H1 (cell line): ENCODE data around the gene RNF208. TPM values are rescaled to one million over a fixed set of nuclear protein-coding genes. Genes with fewer than 3 reads are reported as not detected.

Source experiments
- CTCF ChIA-PET: fragments of 300-600 bp; sonication (Branson Sonifier 250); formaldehyde crosslinking; loops from one replicate; lab custom pipeline; 2021; ENCODE audit not compliant: partially characterized antibody; lab: Charles Lee
- POLR2A ChIA-PET: fragments of 300-600 bp; sonication (Branson Sonifier 250); formaldehyde crosslinking; loops from one replicate; lab custom pipeline; 2021; ENCODE audit warnings: inconsistent platforms; ENCODE audit not compliant: partially characterized antibody; lab: Charles Lee
- DNase-seq, 2 experiments: peaks; one replicate each; pipeline versions ENCODE4 v3.0.0 to v3.0.0-alpha.2; 2010 to 2022; ENCODE audit warnings: low spot score in 2 of 2, low read depth in 1 of 2, mixed read lengths in 1 of 2
- FAIRE-seq: peaks from 2 replicates; lab custom pipeline; 2011; peaks lifted over from hg19 to GRCh38; lab: Jason Lieb, UNC
- H2AFZ ChIP-seq: 2 replicates; pipeline ENCODE4 v1.8.1; 2012; ENCODE audit warnings: low read length, inconsistent platforms
- H2AK5ac ChIP-seq: 2 replicates; pipeline ENCODE4 v1.6.1; 2013; ENCODE audit warnings: low read depth, low read length
- H2BK120ac ChIP-seq: replicated peaks from 2 replicates; pipeline ENCODE3; 2013; ENCODE audit warnings: low read depth, low read length, inconsistent platforms
- H2BK12ac ChIP-seq: 2 replicates; pipeline ENCODE4 v1.6.1; 2013; ENCODE audit warnings: low read depth, low read length
- H2BK15ac ChIP-seq: 2 replicates; pipeline ENCODE4 v1.6.1; 2013; ENCODE audit warnings: low read length
- H2BK20ac ChIP-seq: 2 replicates; pipeline ENCODE4 v1.6.1; 2013; ENCODE audit warnings: low read length
- H2BK5ac ChIP-seq: 2 replicates; pipeline ENCODE4 v1.6.1; 2013; ENCODE audit warnings: low read depth, low read length
- H3K14ac ChIP-seq: 2 replicates; pipeline ENCODE4 v1.6.1; 2013; ENCODE audit warnings: inconsistent platforms; ENCODE audit not compliant: insufficient read length
- H3K18ac ChIP-seq: 2 replicates; pipeline ENCODE4 v1.6.1; 2013; ENCODE audit warnings: low read length; ENCODE audit errors: extremely low read depth
- H3K23ac ChIP-seq: 2 replicates; pipeline ENCODE4 v1.6.1; 2013; ENCODE audit warnings: inconsistent platforms; ENCODE audit not compliant: insufficient read length
- H3K23me2 ChIP-seq: 2 replicates; pipeline ENCODE4 v1.6.1; 2013; ENCODE audit warnings: low read depth, low read length
- H3K27ac ChIP-seq: 2 replicates; pipeline ENCODE4 v1.6.1; 2011; ENCODE audit warnings: low read depth, low read length, inconsistent platforms
- H3K27me3 ChIP-seq, 4 experiments: replicated peaks in 1 of 4; 1 replicate in 1 of 4; 2 replicates in 3 of 4; pipeline versions ENCODE4 v1.6.1 to v1.8.1; 2011 to 2013; ENCODE audit warnings: low read length in 3 of 4, mild to moderate bottlenecking in 3 of 4, inconsistent platforms in 2 of 4, mixed read lengths in 2 of 4, moderate library complexity in 1 of 4; ENCODE audit not compliant: control insufficient read depth in 3 of 4, insufficient read depth in 3 of 4; ENCODE audit errors: extremely low read depth in 1 of 4
- H3K36me3 ChIP-seq, 4 experiments: 2 replicates each; pipeline versions ENCODE4 v1.6.1 to v1.8.1; 2011 to 2013; ENCODE audit warnings: mild to moderate bottlenecking in 4 of 4, low read length in 3 of 4, moderate library complexity in 2 of 4, control low read depth in 1 of 4, inconsistent platforms in 1 of 4; ENCODE audit not compliant: insufficient read depth in 4 of 4, control insufficient read depth in 2 of 4
- H3K4ac ChIP-seq: replicated peaks from 2 replicates; pipeline ENCODE3; 2013; ENCODE audit warnings: low read length, low read depth, mixed read lengths, inconsistent platforms; ENCODE audit not compliant: insufficient read length
- H3K4me1 ChIP-seq, 4 experiments: replicated peaks in 1 of 4; 1 replicate in 1 of 4; 2 replicates in 3 of 4; pipeline versions ENCODE4 v1.6.1 to v1.8.1; 2011 to 2013; ENCODE audit warnings: low read length in 3 of 4, inconsistent platforms in 2 of 4, mixed read lengths in 1 of 4; ENCODE audit not compliant: insufficient read depth in 4 of 4, control insufficient read depth in 3 of 4
- H3K4me2 ChIP-seq, 2 experiments: 2 replicates each; pipeline versions ENCODE4 v1.6.1 to v1.8.1; 2011 to 2013; ENCODE audit warnings: low read depth in 2 of 2, low read length in 2 of 2, control low read depth in 1 of 2, inconsistent platforms in 1 of 2, mild to moderate bottlenecking in 1 of 2; ENCODE audit not compliant: insufficient read depth in 1 of 2
- H3K4me3 ChIP-seq, 4 experiments: fragments of 200-600, 300-600 bp in 1 of 4; sonication (generic), shearing (Covaris generic), sonication (Bioruptor Twin) in 1 of 4; 2 replicates each; pipeline versions ENCODE4 v1.5.1 to v1.8.1; 2011 to 2016; ENCODE audit warnings: low read length in 4 of 4, low read depth in 3 of 4, control low read depth in 2 of 4, inconsistent platforms in 2 of 4, mild to moderate bottlenecking in 2 of 4, mixed read lengths in 1 of 4, moderate library complexity in 1 of 4; ENCODE audit not compliant: insufficient read depth in 2 of 4; ENCODE audit errors: extremely low read depth in 1 of 4
- H3K56ac ChIP-seq: replicated peaks from 2 replicates; pipeline ENCODE3; 2013; ENCODE audit warnings: low read depth, mild to moderate bottlenecking, mixed read lengths, low read length, inconsistent platforms; ENCODE audit not compliant: insufficient read length
- H3K79me1 ChIP-seq: 2 replicates; pipeline ENCODE4 v1.6.1; 2013; ENCODE audit warnings: low read depth, low read length, control low read depth
- H3K79me2 ChIP-seq, 2 experiments: 2 replicates each; pipeline versions ENCODE4 v1.6.1 to v1.8.1; 2012 to 2013; ENCODE audit warnings: low read length in 2 of 2, mild to moderate bottlenecking in 2 of 2, inconsistent platforms in 1 of 2; ENCODE audit not compliant: insufficient read depth in 2 of 2, control insufficient read depth in 1 of 2
- H3K9ac ChIP-seq, 4 experiments: replicated peaks in 1 of 4; 1 replicate in 1 of 4; 2 replicates in 3 of 4; pipeline versions ENCODE4 v1.6.1 to v1.8.1; 2011 to 2013; ENCODE audit warnings: low read depth in 3 of 4, low read length in 3 of 4, control low read depth in 2 of 4, mild to moderate bottlenecking in 2 of 4, moderate library complexity in 2 of 4, inconsistent platforms in 1 of 4; ENCODE audit errors: extremely low read depth in 1 of 4
- H3K9me3 ChIP-seq, 2 experiments: 2 replicates each; pipeline versions ENCODE4 v1.6.1 to v1.8.1; 2012 to 2013; ENCODE audit warnings: mild to moderate bottlenecking in 2 of 2, moderate library complexity in 2 of 2, control low read depth in 1 of 2, inconsistent platforms in 1 of 2, low read depth in 1 of 2, low read length in 1 of 2, mixed read lengths in 1 of 2; ENCODE audit not compliant: insufficient read depth in 2 of 2
- H4K20me1 ChIP-seq, 2 experiments: replicated peaks in 1 of 2; 2 replicates each; pipeline versions ENCODE3 to v1.8.1; 2011 to 2013; ENCODE audit warnings: inconsistent platforms in 2 of 2, low read length in 2 of 2, mild to moderate bottlenecking in 1 of 2; ENCODE audit not compliant: insufficient read depth in 2 of 2, control insufficient read depth in 1 of 2
- H4K5ac ChIP-seq: 2 replicates; pipeline ENCODE4 v1.6.1; 2013; ENCODE audit warnings: low read length, low read depth, mixed read lengths, inconsistent platforms; ENCODE audit not compliant: insufficient read length
- H4K8ac ChIP-seq: 2 replicates; pipeline ENCODE4 v1.8.0; 2013; ENCODE audit warnings: mild to moderate bottlenecking, moderate library complexity, low read length, inconsistent platforms; ENCODE audit not compliant: insufficient read depth; ENCODE audit errors: extremely low read depth
- H4K91ac ChIP-seq: replicated peaks from 2 replicates; pipeline ENCODE3; 2013; ENCODE audit warnings: low read length, mixed read lengths, inconsistent platforms; ENCODE audit not compliant: insufficient read length
- BCL11A ChIP-seq, 2 experiments: IDR thresholded peaks; one replicate each; pipeline ENCODE4 v1.6.1; 2011; ENCODE audit warnings: low read depth in 2 of 2, low read length in 2 of 2, mild to moderate bottlenecking in 2 of 2
- CTCF ChIP-seq, 3 experiments: IDR thresholded peaks; 1 replicate in 2 of 3; 2 replicates in 1 of 3; pipeline versions ENCODE4 v1.5.1 to v1.6.1; 2011; ENCODE audit warnings: low read length in 3 of 3, mild to moderate bottlenecking in 3 of 3, inconsistent platforms in 2 of 3, low read depth in 1 of 3, moderate library complexity in 1 of 3; ENCODE audit not compliant: insufficient read depth in 1 of 3; ENCODE audit errors: control extremely low read depth in 1 of 3
- EGR1 ChIP-seq: IDR thresholded peaks from 2 replicates; pipeline ENCODE4 v1.6.1; 2011; ENCODE audit warnings: low read depth, low read length, borderline replicate concordance
- TAF1 ChIP-seq: IDR thresholded peaks from 2 replicates; pipeline ENCODE4 v1.6.1; 2011; ENCODE audit warnings: mild to moderate bottlenecking, low read depth, low read length
- WGBS, 2 experiments: shearing (Covaris generic) in 1 of 2; methylation state at CpG; one replicate each; pipeline versions ENCODE4 v1.1.6 to v1.1.7; 2013 to 2015; ENCODE audit warnings: low lambda C conversion rate in 2 of 2, mixed read lengths in 2 of 2, inconsistent platforms in 1 of 2, low coverage in 1 of 2, missing lambda C conversion rate in 1 of 2; ENCODE audit not compliant: insufficient replicate concordance in 2 of 2, insufficient coverage in 1 of 2, insufficient read length in 1 of 2; ENCODE audit errors: extremely low coverage in 1 of 2, missing lambda C conversion rate in 1 of 2; 5-methylcytosine and 5-hydroxymethylcytosine counted together
- polyA plus RNA-seq, 7 experiments: library from polyadenylated mRNA; depleted of rRNA in 3 of 7; stranded (reverse) in 5 of 7; unstranded in 2 of 7; fragments of >200 nt in 5 of 7; fragments of 200-250 nt in 2 of 7; gene quantifications; 1 replicate in 5 of 7; 2 replicates in 1 of 7; 4 replicates in 1 of 7; pipeline versions ENCODE4 v1.2.1 to v1.2.3, GENCODE V29; 2011 to 2013; ENCODE audit warnings: missing spikeins in 2 of 7, mixed read lengths in 2 of 7
- total RNA-seq: library from RNA; stranded (reverse); fragmentation: NEBNext Ultra II Directional; extraction: Animal tissue kit (Norgen Biotek cat#: 25700); gene quantifications from 2 replicates; pipeline ENCODE4 v1.2.1, GENCODE V29; 2021

RNF208 gene
- total and polyA plus RNA-seq, 2 of the 8 experiments (the other 6 are each of a cell fraction or from before 2014, with no cell fraction given) = 2.7 to 7.7 TPM

GRCh38 chr9:137224830-137225694 lies 3.0 kb upstream of the RNF208 start, which contains the start of gene CYSRT1:
CYSRT1 (plus strand) TSS chr9:137225174; CDS start chr9:137225622, 448 bp downstream.
- H2AFZ ChIP-seq = no peak within 1 kb of the TSS; the same call in 1 of the 2 replicates
- CTCF ChIA-PET = interaction anchor here (0.7 to 20.2 kb wide), 13 partner anchors 12 to 437 kb away, joined by 3 to 204 read pairs (median 5); partner anchors contain the start of genes ANAPC2, SSNA1 and TUBB4B
- WGBS, 2 experiments = 76% methylated on average over 19 of the region's 23 CpGs; no CpG with 5 or more reads in 1 of the 2 experiments

More at GRCh38 chr9:137224830-137225694, 3.0 kb upstream of the RNF208 start, which contains the start of gene CYSRT1:
- Histone ChIP-seq H3K23ac (no peak within 1 kb of the TSS), H3K23me2 (peaks cover 18% of the 10 kb centered on the region; the same call in 1 of the 2 replicates), H4K91ac (peak within 1 kb of the TSS; percentile 91), H2BK120ac (no peak within 1 kb of the TSS), H3K4me1 (peaks cover 0 to 24% (median 10%) of the 10 kb centered on the region in 4 experiments; a peak in 5 of 7 replicates), H3K79me1 (no peaks in the 10 kb centered on the region), H2AK5ac (no peak within 1 kb of the TSS; the same call in 1 of the 2 replicates), H3K36me3 (no peaks in the 10 kb centered on the region), H3K4me3 (peak within 1 kb of the TSS; percentile 67 to 92 (median 79)), H3K9me3 (no peaks in the 10 kb centered on the region), H3K79me2 (no peaks in the 10 kb centered on the region), H3K4ac (peak within 1 kb of the TSS; percentile 53), H4K8ac (peak within 1 kb of the TSS; percentile 82), H2BK5ac (peak within 1 kb of the TSS; percentile 90; the same call in 1 of the 2 replicates), H3K27me3 (no peaks in the 10 kb centered on the region; a peak in 2 of 7 replicates), H3K4me2 (peak within 1 kb of the TSS; percentile 70 to 77), H2BK12ac (peak within 1 kb of the TSS; percentile 80; the same call in 1 of the 2 replicates), H3K14ac (no peak within 1 kb of the TSS), H2BK20ac (no peak within 1 kb of the TSS), H3K18ac (no peak within 1 kb of the TSS), H4K20me1 (peaks cover 0 to 1% of the 10 kb centered on the region in 2 experiments), H3K56ac (no peak within 1 kb of the TSS), H4K5ac (no peak within 1 kb of the TSS), H2BK15ac (peak within 1 kb of the TSS; percentile 81; the same call in 1 of the 2 replicates), H3K27ac (no peak within 1 kb of the TSS), H3K9ac (no peak within 1 kb of the TSS; a peak in 3 of 7 replicates)
- TF ChIP-seq BCL11A (IDR thresholded peaks at IDR 0.05; ENCODE audit: low read depth in 2 of 2, low read length in 2 of 2) = no peak
- TF ChIP-seq TAF1 = 0 out of 2 replicates have a peak, but pooled peaks have one; percentile 18
- TF ChIP-seq CTCF (IDR thresholded peaks at IDR 0.05; ENCODE audit: control extremely low read depth in 1 of 3, insufficient read depth in 1 of 3, low read depth in 1 of 3, low read length in 3 of 3) = no peak
- no peak for TF ChIP-seq EGR1
- POLR2A ChIA-PET = interaction anchor here (1.2 to 69.9 kb wide), 5 partner anchors 18 to 112 kb away, joined by 3 to 1462 read pairs (median 19); partner anchors contain the start of genes ANAPC2, NDOR1, NELFB and SSNA1
- DNase-seq (peak in 1 of 2 experiments; percentile 52), FAIRE-seq (no peak)
